ENCODE measurements around the gene OVCH1. TPM values are rescaled to one million over a fixed set of nuclear protein-coding genes. Genes with fewer than 3 reads are reported as not detected.
A peak's percentile ranks its signal among the peaks of the same experiment; 100 is the strongest.

OVCH1 gene
- total RNA-seq, 1 experiment from 2014 or later, result not detected

DNA sequence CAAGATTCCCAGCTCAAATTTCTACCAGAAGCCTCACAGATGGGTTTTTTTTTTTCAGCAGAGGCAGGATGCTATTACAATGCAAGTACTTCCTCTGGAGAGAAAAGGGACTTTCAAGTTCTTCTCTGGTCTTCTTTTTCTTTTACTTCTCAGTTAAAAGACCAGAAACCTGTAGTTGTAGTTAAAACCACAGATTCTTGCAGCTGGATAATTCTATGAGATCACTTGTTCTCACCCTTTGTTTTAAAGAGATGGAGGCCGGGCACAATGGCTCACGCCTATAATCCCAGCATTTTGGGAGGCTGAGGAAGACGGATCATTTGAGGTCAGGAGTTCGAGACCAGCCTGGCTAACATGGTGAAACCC lies 47.6 kb upstream of the OVCH1 start:
- no peaks in the 10 kb centered on the region for H3K9me3 Mint-ChIP-seq
- Histone ChIP-seq H3K14ac (ENCODE audit: insufficient read depth, low read length) (no peak overlapping the region), H3K18ac (ENCODE audit: insufficient read length, low read depth, low read length) (no peak overlapping the region), H2BK12ac (ENCODE audit: insufficient read length, low read depth, low read length) (no peak overlapping the region), H2BK120ac (ENCODE audit: low read depth, low read length, poor library complexity, severe bottlenecking) (no peak overlapping the region), H2BK15ac (ENCODE audit: low read depth, low read length) (no peak overlapping the region), H3K79me1 (ENCODE audit: insufficient read depth, low read depth, low read length, poor library complexity, severe bottlenecking) (no peaks in the 10 kb centered on the region), H3K27ac (ENCODE audit: insufficient read length, low read depth, low read length) (no peak overlapping the region), H4K20me1 (ENCODE audit: control insufficient read depth, insufficient read depth, insufficient read length) (no peaks in the 10 kb centered on the region), H2AFZ (ENCODE audit: low read length) (no peak overlapping the region), H4K5ac (ENCODE audit: insufficient read length, low read depth, low read length) (no peak overlapping the region), H2AK5ac (ENCODE audit: insufficient read length, low read length) (no peak overlapping the region), H2BK20ac (ENCODE audit: low read depth, low read length, poor library complexity, severe bottlenecking) (no peak overlapping the region), H2BK5ac (ENCODE audit: insufficient read length, low read length) (no peak overlapping the region), H4K91ac (ENCODE audit: insufficient read length, low read depth, low read length) (no peak overlapping the region), H3K9me3 (ENCODE audit: control insufficient read depth, low read depth, low read length) (no peaks in the 10 kb centered on the region), H3K23ac (ENCODE audit: insufficient read length, low read depth, low read length) (no peak overlapping the region), H3K23me2 (ENCODE audit: insufficient read length, low read depth, low read length, poor library complexity, severe bottlenecking) (no peaks in the 10 kb centered on the region), H3K56ac (ENCODE audit: insufficient read length, low read depth, low read length) (no peak overlapping the region), H3K4me1 (ENCODE audit: insufficient read depth, low read length) (peaks cover 4% of the 10 kb centered on the region; the same call in 1 of the 2 replicates), H3K27me3 (ENCODE audit: insufficient read depth, low read length) (no peaks in the 10 kb centered on the region), H3K79me2 (ENCODE audit: insufficient read depth, low read length) (no peaks in the 10 kb centered on the region), H3T11ph (ENCODE audit: low read length) (no peak overlapping the region), H3K4ac (ENCODE audit: low read depth, low read length) (no peak overlapping the region), H3K9ac (ENCODE audit: extremely low read depth, insufficient read length, low read length) (no peak overlapping the region), H3K4me2 (ENCODE audit: insufficient read depth, insufficient read length, low read length) (no peak overlapping the region), H4K8ac (replicated peaks; ENCODE audit: insufficient read length, low read depth, low read length) (no peak overlapping the region)
- H3K36me3 Mint-ChIP-seq (ENCODE audit: insufficient read depth in 1 of 3, low read depth in 3 of 3), result peaks cover 0 to 6% (median 0%) of the 10 kb centered on the region in 3 experiments; a peak in 2 of 7 replicates
- no peak overlapping the region for H3K4me3 Mint-ChIP-seq
- H3K27me3 Mint-ChIP-seq (ENCODE audit: low read depth), result no peaks in the 10 kb centered on the region
- WGBS (ENCODE audit: extremely low coverage, insufficient read length, low lambda C conversion rate), result no CpG with 5 or more reads among the region's 4 CpGs
- peaks cover 16 to 17% of the 10 kb centered on the region in 2 experiments for H3K4me1 Mint-ChIP-seq
- TF ChIP-seq CTCF (conservative IDR thresholded peaks at IDR 0.05), result no peak
- no peak for DNase-seq
- H3K27ac Mint-ChIP-seq, result peak overlapping the region in 1 of 3 experiments; percentile 25; a peak in 1 of 7 replicates
